Measurements from ENCODE around the gene STRAP. TPM values are rescaled to one million over a fixed set of nuclear protein-coding genes. Genes with fewer than 3 reads are reported as not detected.

Gene STRAP
- total and polyA plus RNA-seq, 2 experiments from 2014 or later: 229 to 403 TPM

DNA sequence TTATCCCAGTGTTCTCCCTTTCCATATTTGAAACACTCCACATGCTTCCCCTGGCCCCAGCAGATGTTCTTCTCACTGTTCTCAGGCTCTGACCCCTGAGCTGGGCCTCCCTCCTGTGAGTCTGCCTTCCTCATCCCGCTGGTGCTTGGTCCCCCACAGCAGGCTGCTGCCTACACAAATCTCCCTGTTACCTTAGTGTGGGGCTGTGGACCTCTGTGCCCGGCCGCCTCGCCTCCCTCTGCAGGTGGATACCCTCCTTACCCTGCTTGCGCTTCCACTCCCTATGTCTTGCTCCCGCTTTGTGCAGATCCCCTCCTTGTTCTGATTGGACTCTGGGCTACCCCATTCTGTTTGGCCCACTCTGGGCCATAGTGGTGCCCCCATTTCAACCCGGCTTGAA, 35.9 kb downstream of the STRAP start:
- DNase-seq (ENCODE audit: low spot score) (no peak), ATAC-seq (peak; percentile 75)
- Histone ChIP-seq H3K4me3 (no peak overlapping the region), H3K79me2 (replicated peaks; ENCODE audit: insufficient read depth) (no peaks in the 10 kb centered on the region), H3K27ac (ENCODE audit: low read depth) (no peak overlapping the region), H4K20me1 (replicated peaks; ENCODE audit: insufficient read depth) (0 out of 2 replicates have a peak, but pooled peaks cover 5% of the 10 kb centered on the region), H3F3A (replicated peaks; ENCODE audit: low read depth) (no peaks in the 10 kb centered on the region), H3K4me2 (no peak overlapping the region), H2AFZ (no peak overlapping the region), H3K4me1 (ENCODE audit: insufficient read depth) (no peaks in the 10 kb centered on the region), H3K36me3 (ENCODE audit: insufficient read depth) (no peaks in the 10 kb centered on the region), H3K27me3 (ENCODE audit: insufficient read depth) (no peaks in the 10 kb centered on the region), H3K9me2 (ENCODE audit: insufficient read depth) (no peaks in the 10 kb centered on the region)
- H3K4me3 Mint-ChIP-seq: no peak overlapping the region
- no peak overlapping the region for H3K27ac Mint-ChIP-seq
- H3K4me1 Mint-ChIP-seq: peaks cover 21% of the 10 kb centered on the region
- no peaks in the 10 kb centered on the region for H3K27me3 Mint-ChIP-seq (ENCODE audit: insufficient read depth, low read depth, poor library complexity)
- H3K36me3 Mint-ChIP-seq (ENCODE audit: low read depth): no peaks in the 10 kb centered on the region
- no peaks in the 10 kb centered on the region for H3K9me3 Mint-ChIP-seq
- TF ChIP-seq JUNB (IDR thresholded peaks at IDR 0.05; ENCODE audit: unreplicated experiment) (no peak), ZNF114 (CRISPR knock-in tag; IDR thresholded peaks at IDR 0.05) (no peak), STAT1 (IDR thresholded peaks at IDR 0.05; ENCODE audit: unreplicated experiment) (no peak), REST (IDR thresholded peaks at IDR 0.05; ENCODE audit: unreplicated experiment) (no peak), CREB1 (CRISPR knock-in tag; IDR thresholded peaks at IDR 0.05; ENCODE audit: low read depth) (no peak), EZH2 (IDR thresholded peaks at IDR 0.05; ENCODE audit: low read depth, unreplicated experiment) (no peak)
- TF ChIP-seq, protein P1, sequence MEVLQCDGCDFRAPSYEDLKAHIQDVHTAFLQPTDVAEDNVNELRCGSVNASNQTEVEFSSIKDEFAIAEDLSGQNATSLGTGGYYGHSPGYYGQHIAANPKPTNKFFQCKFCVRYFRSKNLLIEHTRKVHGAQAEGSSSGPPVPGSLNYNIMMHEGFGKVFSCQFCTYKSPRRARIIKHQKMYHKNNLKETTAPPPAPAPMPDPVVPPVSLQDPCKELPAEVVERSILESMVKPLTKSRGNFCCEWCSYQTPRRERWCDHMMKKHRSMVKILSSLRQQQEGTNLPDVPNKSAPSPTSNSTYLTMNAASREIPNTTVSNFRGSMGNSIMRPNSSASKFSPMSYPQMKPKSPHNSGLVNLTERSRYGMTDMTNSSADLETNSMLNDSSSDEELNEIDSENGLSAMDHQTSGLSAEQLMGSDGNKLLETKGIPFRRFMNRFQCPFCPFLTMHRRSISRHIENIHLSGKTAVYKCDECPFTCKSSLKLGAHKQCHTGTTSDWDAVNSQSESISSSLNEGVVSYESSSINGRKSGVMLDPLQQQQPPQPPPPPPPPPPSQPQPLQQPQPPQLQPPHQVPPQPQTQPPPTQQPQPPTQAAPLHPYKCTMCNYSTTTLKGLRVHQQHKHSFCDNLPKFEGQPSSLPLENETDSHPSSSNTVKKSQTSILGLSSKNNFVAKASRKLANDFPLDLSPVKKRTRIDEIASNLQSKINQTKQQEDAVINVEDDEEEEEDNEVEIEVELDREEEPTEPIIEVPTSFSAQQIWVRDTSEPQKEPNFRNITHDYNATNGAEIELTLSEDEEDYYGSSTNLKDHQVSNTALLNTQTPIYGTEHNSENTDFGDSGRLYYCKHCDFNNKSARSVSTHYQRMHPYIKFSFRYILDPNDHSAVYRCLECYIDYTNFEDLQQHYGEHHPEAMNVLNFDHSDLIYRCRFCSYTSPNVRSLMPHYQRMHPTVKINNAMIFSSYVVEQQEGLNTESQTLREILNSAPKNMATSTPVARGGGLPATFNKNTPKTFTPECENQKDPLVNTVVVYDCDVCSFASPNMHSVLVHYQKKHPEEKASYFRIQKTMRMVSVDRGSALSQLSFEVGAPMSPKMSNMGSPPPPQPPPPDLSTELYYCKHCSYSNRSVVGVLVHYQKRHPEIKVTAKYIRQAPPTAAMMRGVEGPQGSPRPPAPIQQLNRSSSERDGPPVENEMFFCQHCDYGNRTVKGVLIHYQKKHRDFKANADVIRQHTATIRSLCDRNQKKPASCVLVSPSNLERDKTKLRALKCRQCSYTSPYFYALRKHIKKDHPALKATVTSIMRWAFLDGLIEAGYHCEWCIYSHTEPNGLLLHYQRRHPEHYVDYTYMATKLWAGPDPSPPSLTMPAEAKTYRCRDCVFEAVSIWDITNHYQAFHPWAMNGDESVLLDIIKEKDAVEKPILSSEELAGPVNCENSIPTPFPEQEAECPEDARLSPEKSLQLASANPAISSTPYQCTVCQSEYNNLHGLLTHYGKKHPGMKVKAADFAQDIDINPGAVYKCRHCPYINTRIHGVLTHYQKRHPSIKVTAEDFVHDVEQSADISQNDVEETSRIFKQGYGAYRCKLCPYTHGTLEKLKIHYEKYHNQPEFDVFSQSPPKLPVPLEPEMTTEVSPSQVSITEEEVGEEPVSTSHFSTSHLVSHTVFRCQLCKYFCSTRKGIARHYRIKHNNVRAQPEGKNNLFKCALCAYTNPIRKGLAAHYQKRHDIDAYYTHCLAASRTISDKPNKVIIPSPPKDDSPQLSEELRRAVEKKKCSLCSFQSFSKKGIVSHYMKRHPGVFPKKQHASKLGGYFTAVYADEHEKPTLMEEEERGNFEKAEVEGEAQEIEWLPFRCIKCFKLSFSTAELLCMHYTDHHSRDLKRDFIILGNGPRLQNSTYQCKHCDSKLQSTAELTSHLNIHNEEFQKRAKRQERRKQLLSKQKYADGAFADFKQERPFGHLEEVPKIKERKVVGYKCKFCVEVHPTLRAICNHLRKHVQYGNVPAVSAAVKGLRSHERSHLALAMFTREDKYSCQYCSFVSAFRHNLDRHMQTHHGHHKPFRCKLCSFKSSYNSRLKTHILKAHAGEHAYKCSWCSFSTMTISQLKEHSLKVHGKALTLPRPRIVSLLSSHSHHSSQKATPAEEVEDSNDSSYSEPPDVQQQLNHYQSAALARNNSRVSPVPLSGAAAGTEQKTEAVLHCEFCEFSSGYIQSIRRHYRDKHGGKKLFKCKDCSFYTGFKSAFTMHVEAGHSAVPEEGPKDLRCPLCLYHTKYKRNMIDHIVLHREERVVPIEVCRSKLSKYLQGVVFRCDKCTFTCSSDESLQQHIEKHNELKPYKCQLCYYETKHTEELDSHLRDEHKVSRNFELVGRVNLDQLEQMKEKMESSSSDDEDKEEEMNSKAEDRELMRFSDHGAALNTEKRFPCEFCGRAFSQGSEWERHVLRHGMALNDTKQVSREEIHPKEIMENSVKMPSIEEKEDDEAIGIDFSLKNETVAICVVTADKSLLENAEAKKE (CRISPR knock-in tag; IDR thresholded peaks at IDR 0.05): no peak
